Heart left ventricle (tissue), 13 donors: ENCODE measurements around the gene IGSF8.

ENCODE experiments used
- CTCF ChIP-seq, 12 donors: fragments of 200-600 bp; sonication (generic) in 4 of 12; IDR thresholded peaks; one replicate each; pipeline versions ENCODE4 v1.5.0 to v1.8.0; 2018 to 2022; ENCODE audit warnings: antibody characterized with exemption in 12 of 12, mild to moderate bottlenecking in 5 of 12
- POLR2A ChIP-seq, 2 donors: fragments of 450-650 bp; IDR thresholded peaks; one replicate each; pipeline ENCODE4 v1.6.1; 2017; ENCODE audit warnings: antibody characterized with exemption in 2 of 2, mild to moderate bottlenecking in 2 of 2, moderate library complexity in 2 of 2
- donor health status: ischemic (EF 13 %, LVEDD 7.1; RV severe dilation, severe dysfunction).
- donor health status: DM: no; HTN: yes; CAD: no.
- donor health status: DM: no; HTN: no; CAD: no.
- donor health status: ischemic (EF 25% LVEDD 6.9; RV normal size, moderate dysfunction).
- donor health status: ischemic (EF 25% LVEDD 5.7; RV mildly dilated, moderate dysfunction).
- donor health status: ischemic (EF 35%, LVEDD 5.7; RV mildly dilated, moderate dysfunction).
- donor health status: nonischemic (EF 11% LVEDD 7.7; RV severe dilation, severe dysfunction).
- donor health status: DM: yes; HTN: yes; CAD: no.
- donor health status: PGD.
- donor health status: ischemic (EF 29% LVEDD 5.4; RV normal size, mild dysfunction).
- donor health status: nonischemic (EF 23%, LVEDD 6.1; RV moderate dilation, normal function).

DNA sequence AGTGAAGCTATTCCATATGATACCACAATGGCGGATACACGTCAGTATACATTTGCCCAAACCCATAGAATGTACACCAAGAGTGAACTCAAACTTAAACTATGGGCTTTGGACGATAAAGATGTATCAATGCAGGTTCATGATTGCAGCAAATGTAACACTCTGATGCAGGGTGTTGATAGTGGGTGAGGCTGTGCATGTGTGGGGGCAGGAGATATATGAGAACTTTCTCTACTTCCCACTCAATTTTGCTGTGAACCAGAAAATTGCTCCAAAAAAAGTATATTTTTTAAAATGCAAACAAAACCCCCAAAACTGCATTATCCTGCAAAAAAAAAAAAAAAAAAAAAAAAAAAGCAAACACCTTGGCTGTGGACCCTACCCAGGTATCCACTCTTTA is 20.5 kb upstream of the IGSF8 start:
- TF ChIP-seq CTCF (IDR thresholded peaks at IDR 0.05) = no peak
- no peak for TF ChIP-seq POLR2A (IDR thresholded peaks at IDR 0.05)
